G401.6 (cell line): ENCODE data around the gene SLC35E3.

Experiments
- FAIRE-seq: peaks from 2 replicates; lab custom pipeline; 2012; peaks lifted over from hg19 to GRCh38; lab: Jason Lieb, UNC

Gene SLC35E3

GRCh38 chr12:68771223-68771925 is 25.4 kb downstream of the SLC35E3 start:
- FAIRE-seq: no peak

GRCh38 chr12:68772714-68773113 is 26.7 kb downstream of the SLC35E3 start:
- FAIRE-seq: no peak

GRCh38 chr12:68773582-68773981 is 27.6 kb downstream of the SLC35E3 start:
- no peak for FAIRE-seq

GRCh38 chr12:68775121-68775630 is 29.2 kb downstream of the SLC35E3 start:
- no peak for FAIRE-seq

GRCh38 chr12:68776976-68777610 is 31.1 kb downstream of the SLC35E3 start:
- no peak for FAIRE-seq

GRCh38 chr12:68779280-68779679 is 33.3 kb downstream of the SLC35E3 start:
- FAIRE-seq: no peak

- no peak for FAIRE-seq
Observed at GRCh38 chr12:68780731-68781130, 34.8 kb downstream of the SLC35E3 start.

GRCh38 chr12:68781728-68782127 is 35.8 kb downstream of the SLC35E3 start:
- FAIRE-seq: no peak

- no peak for FAIRE-seq
Observed at GRCh38 chr12:68784015-68784414, 38.0 kb downstream of the SLC35E3 start.

GRCh38 chr12:68785358-68785757 is 39.4 kb downstream of the SLC35E3 start:
- FAIRE-seq: no peak

GRCh38 chr12:68785823-68786222 is 39.8 kb downstream of the SLC35E3 start:
- FAIRE-seq: no peak

GRCh38 chr12:68786929-68787328 is 41.0 kb downstream of the SLC35E3 start:
- peak; percentile 85 for FAIRE-seq

- FAIRE-seq: no peak
Observed at GRCh38 chr12:68788554-68789143, 42.7 kb downstream of the SLC35E3 start.

- FAIRE-seq: no peak
Observed at GRCh38 chr12:68789144-68789878, 43.3 kb downstream of the SLC35E3 start.

GRCh38 chr12:68790081-68790951 is 44.3 kb downstream of the SLC35E3 start:
- FAIRE-seq: no peak

GRCh38 chr12:68790952-68791234 is 44.9 kb downstream of the SLC35E3 start:
- FAIRE-seq: no peak

- FAIRE-seq: no peak
Observed at GRCh38 chr12:68791897-68792481, 46.0 kb downstream of the SLC35E3 start.

- no peak for FAIRE-seq
Observed at GRCh38 chr12:68792952-68793351, 47.0 kb downstream of the SLC35E3 start.

GRCh38 chr12:68793436-68793835 is 47.5 kb downstream of the SLC35E3 start:
- no peak for FAIRE-seq

GRCh38 chr12:68793975-68794652 is 48.1 kb downstream of the SLC35E3 start:
- FAIRE-seq: no peak

- no peak for FAIRE-seq
Observed at GRCh38 chr12:68794653-68795251, 48.8 kb downstream of the SLC35E3 start.
